NB4 (cell line): Measurements from ENCODE around the gene TLCD3B.

ENCODE experiments used
- MYC ChIP-seq: IDR thresholded peaks from 2 replicates; pipeline ENCODE4 v1.6.1; 2011; ENCODE audit warnings: low read depth, low read length
- POLR2A ChIP-seq: IDR thresholded peaks from 2 replicates; pipeline ENCODE4 v1.6.1; 2011; ENCODE audit warnings: mild to moderate bottlenecking; ENCODE audit not compliant: insufficient read length; ENCODE audit errors: extremely low read depth
- TF ChIP-seq, protein P1 (sequence below): IDR thresholded peaks from one replicate; pipeline ENCODE4 v1.5.1; 2012; ENCODE audit warnings: low read depth, low read length
- TF ChIP-seq, protein P2 (sequence below): IDR thresholded peaks from 2 replicates; pipeline ENCODE4 v1.6.1; 2011; ENCODE audit warnings: low read depth, low read length

DNA sequence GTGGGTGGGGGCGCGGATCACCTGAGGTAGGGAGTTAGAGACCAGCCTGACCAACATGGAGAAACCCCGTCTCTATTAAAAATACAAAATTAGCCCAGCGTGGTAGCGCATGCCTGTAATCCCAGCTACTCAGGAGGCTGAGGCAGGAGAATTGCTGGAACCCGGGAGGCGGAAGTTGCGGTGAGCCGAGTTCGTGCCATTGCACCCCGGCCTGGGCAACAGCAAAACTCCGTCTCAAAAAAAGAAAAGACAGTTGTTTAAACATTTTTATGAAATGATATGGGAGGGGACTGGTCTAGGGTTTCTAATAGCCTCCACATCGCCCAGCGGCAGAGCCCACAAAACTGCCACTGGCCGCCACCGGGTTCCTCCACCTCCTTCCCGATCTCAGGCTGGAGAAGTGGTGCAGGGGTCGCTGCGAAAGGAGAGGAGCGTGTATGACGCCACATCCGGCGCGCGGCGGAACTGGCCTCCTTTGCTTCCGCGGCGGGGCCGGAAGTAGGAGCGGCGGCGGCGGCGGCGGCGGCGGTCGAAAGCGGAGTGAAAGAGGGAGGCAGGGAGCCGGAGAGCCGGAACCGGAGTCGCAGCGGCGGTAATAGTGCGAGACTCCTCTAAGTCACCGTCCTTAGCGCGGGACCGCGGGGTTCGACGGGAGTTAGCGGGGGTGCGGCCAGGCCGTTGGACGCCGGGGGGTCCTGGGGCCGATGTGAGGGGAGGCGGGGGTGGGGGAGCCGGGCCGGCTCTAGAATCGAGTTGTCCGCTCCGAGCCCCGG, 44.6 kb upstream of the TLCD3B start, which contains the start of gene PPP4C:
- TF ChIP-seq, protein P1, sequence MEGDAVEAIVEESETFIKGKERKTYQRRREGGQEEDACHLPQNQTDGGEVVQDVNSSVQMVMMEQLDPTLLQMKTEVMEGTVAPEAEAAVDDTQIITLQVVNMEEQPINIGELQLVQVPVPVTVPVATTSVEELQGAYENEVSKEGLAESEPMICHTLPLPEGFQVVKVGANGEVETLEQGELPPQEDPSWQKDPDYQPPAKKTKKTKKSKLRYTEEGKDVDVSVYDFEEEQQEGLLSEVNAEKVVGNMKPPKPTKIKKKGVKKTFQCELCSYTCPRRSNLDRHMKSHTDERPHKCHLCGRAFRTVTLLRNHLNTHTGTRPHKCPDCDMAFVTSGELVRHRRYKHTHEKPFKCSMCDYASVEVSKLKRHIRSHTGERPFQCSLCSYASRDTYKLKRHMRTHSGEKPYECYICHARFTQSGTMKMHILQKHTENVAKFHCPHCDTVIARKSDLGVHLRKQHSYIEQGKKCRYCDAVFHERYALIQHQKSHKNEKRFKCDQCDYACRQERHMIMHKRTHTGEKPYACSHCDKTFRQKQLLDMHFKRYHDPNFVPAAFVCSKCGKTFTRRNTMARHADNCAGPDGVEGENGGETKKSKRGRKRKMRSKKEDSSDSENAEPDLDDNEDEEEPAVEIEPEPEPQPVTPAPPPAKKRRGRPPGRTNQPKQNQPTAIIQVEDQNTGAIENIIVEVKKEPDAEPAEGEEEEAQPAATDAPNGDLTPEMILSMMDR: no peak
- TF ChIP-seq POLR2A (peak; percentile 83), MYC (no peak)
- TF ChIP-seq, protein P2, sequence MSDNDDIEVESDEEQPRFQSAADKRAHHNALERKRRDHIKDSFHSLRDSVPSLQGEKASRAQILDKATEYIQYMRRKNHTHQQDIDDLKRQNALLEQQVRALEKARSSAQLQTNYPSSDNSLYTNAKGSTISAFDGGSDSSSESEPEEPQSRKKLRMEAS: no peak
